GM21576 (cell line): Measurements from ENCODE around the gene ZMYND12.
"Not testable (repeated sequence)": the region's sequence is repeated elsewhere in the genome, so short reads cannot be mapped to it uniquely, and the experiment has no call there.

Source experiments
- ATAC-seq: cut with Tn5 transposase; IDR thresholded peaks from one replicate; pipeline ENCODE4 v1.9.1; 2021; ENCODE audit warnings: mild to moderate bottlenecking, moderate library complexity; ENCODE audit not compliant: unreplicated experiment

The ZMYND12 gene

GRCh38 chr1:42456010-42456753, at the start of gene ZMYND12, which contains the start of gene PPCS:
TSS of gene ZMYND12 (minus strand) at chr1:42456022. CDS start at chr1:42455997, 25 bp downstream.
TSS of gene PPCS (plus strand) at chr1:42456543. CDS start at chr1:42456566, 23 bp downstream.
- peak; percentile 86 for ATAC-seq

GRCh38 chr1:42504535-42505128, 48.8 kb upstream of the ZMYND12 start:
- no peak for ATAC-seq

- not testable (repeated sequence) for ATAC-seq
Observed at GRCh38 chr1:42502031-42502430, 46.2 kb upstream of the ZMYND12 start.

GRCh38 chr1:42490237-42490636, 34.4 kb upstream of the ZMYND12 start:
- no peak for ATAC-seq

- ATAC-seq, result no peak
Observed at GRCh38 chr1:42484382-42484781, 28.6 kb upstream of the ZMYND12 start.

GRCh38 chr1:42482635-42483153, 26.9 kb upstream of the ZMYND12 start:
- no peak for ATAC-seq

- ATAC-seq, result no peak
Observed at GRCh38 chr1:42480921-42481320, 25.1 kb upstream of the ZMYND12 start.

GRCh38 chr1:42479621-42480020, 23.8 kb upstream of the ZMYND12 start:
- no peak for ATAC-seq

- no peak for ATAC-seq
Observed at GRCh38 chr1:42477775-42478174, 22.0 kb upstream of the ZMYND12 start.

- not testable (repeated sequence) for ATAC-seq
Observed at GRCh38 chr1:42477354-42477753, 21.5 kb upstream of the ZMYND12 start.

GRCh38 chr1:42476605-42477004, 20.8 kb upstream of the ZMYND12 start:
- no peak for ATAC-seq

- no peak for ATAC-seq
Observed at GRCh38 chr1:42469727-42470126, 13.9 kb upstream of the ZMYND12 start.

GRCh38 chr1:42466030-42466429, 10.2 kb upstream of the ZMYND12 start:
- no peak for ATAC-seq

GRCh38 chr1:42463921-42464320, 8.1 kb upstream of the ZMYND12 start:
- no peak for ATAC-seq

- peak; percentile 99 for ATAC-seq
Observed at GRCh38 chr1:42462828-42463763, 7.3 kb upstream of the ZMYND12 start, which contains the start of gene CCDC30. TSS of gene CCDC30 (plus strand) at chr1:42463286. CDS start at chr1:42480552, 17,266 bp downstream.

GRCh38 chr1:42461196-42461595, 5.4 kb upstream of the ZMYND12 start:
- ATAC-seq, result no peak

GRCh38 chr1:42456754-42457089, 900 bp upstream of the ZMYND12 start:
- peak; percentile 52 for ATAC-seq

GRCh38 chr1:42454403-42454802, 1.4 kb downstream of the ZMYND12 start:
- no peak for ATAC-seq

GRCh38 chr1:42453386-42453785, 2.4 kb downstream of the ZMYND12 start:
- ATAC-seq, result no peak

GRCh38 chr1:42450061-42450460, 5.8 kb downstream of the ZMYND12 start:
- no peak for ATAC-seq

GRCh38 chr1:42449256-42449655, 6.6 kb downstream of the ZMYND12 start:
- no peak for ATAC-seq
